Stimulated activated CD8-positive, alpha-beta memory T cell treated with anti-CD3 and anti-CD28 coated beads, Interleukin-2, amount 100 ng/mL, for 1 hour (primary cell): Measurements from ENCODE around the gene OR6P1.

Source experiments
- DNase-seq, 2 donors: peaks; one replicate each; pipeline ENCODE4 v3.0.0-alpha.2; 2020; ENCODE audit warnings: low read depth in 2 of 2

Gene OR6P1

DNA sequence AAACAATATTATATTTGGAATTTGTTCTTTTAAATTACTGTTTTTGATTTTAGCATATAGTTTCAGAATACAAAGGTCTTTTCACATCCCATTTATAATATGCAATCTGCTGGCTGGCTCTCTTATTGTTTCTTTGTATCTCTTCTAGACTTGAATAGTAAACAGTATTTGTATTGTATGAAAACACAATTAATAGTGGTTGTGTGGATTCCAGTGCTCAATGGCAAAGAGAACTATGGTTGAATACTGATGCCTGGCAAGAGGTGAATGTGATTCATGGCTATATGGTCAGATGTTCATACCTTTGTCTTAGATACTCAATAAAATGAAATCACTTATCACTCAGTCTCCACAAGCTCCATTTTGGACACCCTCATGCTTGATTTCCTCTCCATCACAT lies 53.4 kb downstream of the OR6P1 start:
- no peak for DNase-seq
